ENCODE measurements around the gene NPBWR2. TPM values are rescaled to one million over a fixed set of nuclear protein-coding genes. Genes with fewer than 3 reads are reported as not detected.

Gene NPBWR2
- total and polyA plus RNA-seq, 2 donors (not counting 1 experiment from before 2014, with no cell fraction given), result not detected

DNA sequence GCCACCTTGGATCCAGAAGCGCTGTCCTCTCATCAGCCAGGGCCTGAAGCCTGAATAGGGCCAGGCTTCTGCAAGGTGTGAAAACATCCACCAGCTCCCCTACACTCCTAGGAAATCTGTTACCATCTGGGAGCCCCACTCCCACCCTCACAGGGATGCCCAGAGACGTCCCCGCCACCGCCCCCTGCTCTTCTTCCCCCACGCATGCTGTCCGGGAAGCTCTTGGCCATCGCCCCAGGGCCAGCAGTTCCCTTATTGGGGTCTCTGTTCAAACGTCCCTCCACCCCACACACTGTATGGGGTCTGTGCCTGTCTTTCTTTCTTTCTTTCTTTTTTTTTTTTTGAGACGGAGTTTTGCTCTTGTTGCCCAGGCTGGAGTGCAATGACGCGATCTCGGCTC is 31.8 kb downstream of the NPBWR2 start:
- DNase-seq (ENCODE audit: low read depth in 2 of 2), result no peak
- Histone ChIP-seq H3K27me3 (ENCODE audit: control insufficient read depth, insufficient read depth, low read length) (no peaks in the 10 kb centered on the region), H4K20me1 (ENCODE audit: control insufficient read depth, extremely low read depth, insufficient read depth, low read length) (no peaks in the 10 kb centered on the region), H3K27ac (ENCODE audit: insufficient read depth, low read length) (no peak overlapping the region), H3K4me2 (ENCODE audit: extremely low read depth, insufficient read depth, low read length) (no peak overlapping the region), H3K9me3 (ENCODE audit: control insufficient read depth, insufficient read depth, low read depth, low read length) (no peaks in the 10 kb centered on the region), H3K4me3 (replicated peaks in 1 of 4; ENCODE audit: control extremely low read depth in 1 of 4, insufficient read depth in 1 of 4, low read depth in 3 of 4, low read length in 4 of 4) (no peak overlapping the region), H3K4me1 (ENCODE audit: control insufficient read depth, extremely low read depth, insufficient read depth, low read length) (peaks cover 5% of the 10 kb centered on the region), H3K79me2 (ENCODE audit: control insufficient read depth, insufficient read depth, low read length) (no peaks in the 10 kb centered on the region), H2AFZ (ENCODE audit: low read length) (no peak overlapping the region), H3K9ac (ENCODE audit: insufficient read depth, low read length) (no peak overlapping the region), H3K36me3 (ENCODE audit: control insufficient read depth, insufficient read depth, low read length) (peaks cover 1% of the 10 kb centered on the region)
- TF ChIP-seq, protein P1, sequence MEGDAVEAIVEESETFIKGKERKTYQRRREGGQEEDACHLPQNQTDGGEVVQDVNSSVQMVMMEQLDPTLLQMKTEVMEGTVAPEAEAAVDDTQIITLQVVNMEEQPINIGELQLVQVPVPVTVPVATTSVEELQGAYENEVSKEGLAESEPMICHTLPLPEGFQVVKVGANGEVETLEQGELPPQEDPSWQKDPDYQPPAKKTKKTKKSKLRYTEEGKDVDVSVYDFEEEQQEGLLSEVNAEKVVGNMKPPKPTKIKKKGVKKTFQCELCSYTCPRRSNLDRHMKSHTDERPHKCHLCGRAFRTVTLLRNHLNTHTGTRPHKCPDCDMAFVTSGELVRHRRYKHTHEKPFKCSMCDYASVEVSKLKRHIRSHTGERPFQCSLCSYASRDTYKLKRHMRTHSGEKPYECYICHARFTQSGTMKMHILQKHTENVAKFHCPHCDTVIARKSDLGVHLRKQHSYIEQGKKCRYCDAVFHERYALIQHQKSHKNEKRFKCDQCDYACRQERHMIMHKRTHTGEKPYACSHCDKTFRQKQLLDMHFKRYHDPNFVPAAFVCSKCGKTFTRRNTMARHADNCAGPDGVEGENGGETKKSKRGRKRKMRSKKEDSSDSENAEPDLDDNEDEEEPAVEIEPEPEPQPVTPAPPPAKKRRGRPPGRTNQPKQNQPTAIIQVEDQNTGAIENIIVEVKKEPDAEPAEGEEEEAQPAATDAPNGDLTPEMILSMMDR (conservative IDR thresholded peaks at IDR 0.05 in 1 of 2, IDR thresholded peaks at IDR 0.05 in 1 of 2; ENCODE audit: low read depth in 1 of 2, low read length in 2 of 2), result no peak
- TF ChIP-seq EZH2 (IDR thresholded peaks at IDR 0.05; ENCODE audit: low read length, missing control alignments), result no peak

DNA sequence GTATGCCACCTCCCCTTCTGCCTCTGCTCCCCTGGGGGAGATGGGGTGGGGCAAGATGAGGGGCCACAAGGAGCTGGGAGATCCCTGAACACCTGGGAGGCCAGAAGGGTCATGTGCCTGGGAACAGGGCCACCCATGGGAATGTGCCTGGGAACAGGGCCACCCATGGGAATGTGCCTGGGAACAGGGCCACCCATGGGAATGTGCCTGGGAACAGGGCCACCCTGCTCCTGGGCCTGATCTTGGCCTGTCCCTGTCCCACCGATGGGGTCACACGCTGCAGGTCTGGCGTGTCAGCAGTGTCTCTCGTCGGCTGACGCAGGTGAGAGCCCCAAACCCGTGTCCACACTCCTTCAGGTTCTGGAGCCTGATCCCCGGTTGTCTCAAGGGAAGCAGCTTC is 32.4 kb downstream of the NPBWR2 start:
- no peak overlapping the region for H3K4me2 ChIP-seq (ENCODE audit: extremely low read depth, insufficient read depth, low read length)
- H4K20me1 ChIP-seq (ENCODE audit: control insufficient read depth, extremely low read depth, insufficient read depth, low read length), result no peaks in the 10 kb centered on the region
- no peaks in the 10 kb centered on the region for H3K27me3 ChIP-seq (ENCODE audit: control insufficient read depth, insufficient read depth, low read length)
- no peaks in the 10 kb centered on the region for H3K9me3 ChIP-seq (ENCODE audit: control insufficient read depth, insufficient read depth, low read depth, low read length)
- H3K4me3 ChIP-seq (replicated peaks in 1 of 4; ENCODE audit: control extremely low read depth in 1 of 4, insufficient read depth in 1 of 4, low read depth in 3 of 4, low read length in 4 of 4), result no peak overlapping the region
- H3K79me2 ChIP-seq (ENCODE audit: control insufficient read depth, insufficient read depth, low read length), result no peaks in the 10 kb centered on the region
- no peak for DNase-seq (ENCODE audit: low read depth in 2 of 2)
- H3K36me3 ChIP-seq (ENCODE audit: control insufficient read depth, insufficient read depth, low read length), result peaks cover 1% of the 10 kb centered on the region
- TF ChIP-seq EZH2 (IDR thresholded peaks at IDR 0.05; ENCODE audit: low read length, missing control alignments), result no peak
- TF ChIP-seq, protein P1 (conservative IDR thresholded peaks at IDR 0.05 in 1 of 2, IDR thresholded peaks at IDR 0.05 in 1 of 2; ENCODE audit: low read depth in 1 of 2, low read length in 2 of 2), result no peak
- no peak overlapping the region for H2AFZ ChIP-seq (ENCODE audit: low read length)
- H3K4me1 ChIP-seq (ENCODE audit: control insufficient read depth, extremely low read depth, insufficient read depth, low read length), result peaks cover 5% of the 10 kb centered on the region
- no peak overlapping the region for H3K27ac ChIP-seq (ENCODE audit: insufficient read depth, low read length)
- no peak overlapping the region for H3K9ac ChIP-seq (ENCODE audit: insufficient read depth, low read length)

DNA sequence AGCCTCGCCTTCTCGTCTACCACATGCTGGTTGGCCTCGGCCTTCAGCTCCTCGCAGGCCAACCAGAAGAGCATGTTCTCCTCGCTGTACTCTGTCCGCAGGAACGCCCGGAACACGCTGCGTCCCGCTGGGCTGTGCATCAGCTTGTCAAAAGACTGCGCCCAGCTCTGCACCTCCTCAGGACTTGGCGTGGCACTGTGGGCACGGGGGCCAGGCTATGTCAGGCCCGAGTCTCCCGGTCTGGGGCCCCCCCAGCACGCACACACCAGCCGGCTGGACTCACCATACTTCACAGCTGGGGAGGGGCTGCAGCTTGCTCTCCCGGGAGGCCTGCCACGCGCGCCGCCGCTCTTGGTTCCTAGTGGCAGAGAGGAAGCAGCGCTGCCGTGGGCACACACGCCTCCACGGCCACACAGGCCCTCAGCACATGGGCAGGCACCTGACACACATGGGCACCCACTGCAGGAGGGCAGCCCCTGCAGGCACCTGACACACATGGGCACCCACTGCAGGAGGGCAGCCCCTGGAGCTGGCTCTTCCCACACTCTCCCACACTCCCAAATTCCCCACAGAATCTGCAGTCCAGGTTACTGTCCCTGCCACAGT is 33.1 kb downstream of the NPBWR2 start:
- no peak overlapping the region for H2AFZ ChIP-seq (ENCODE audit: low read length)
- peaks cover 1% of the 10 kb centered on the region for H3K36me3 ChIP-seq (ENCODE audit: control insufficient read depth, insufficient read depth, low read length)

More for the DNA sequence above, 33.1 kb downstream of the NPBWR2 start:
- H4K20me1 ChIP-seq (ENCODE audit: control insufficient read depth, extremely low read depth, insufficient read depth, low read length), result no peaks in the 10 kb centered on the region
- H3K79me2 ChIP-seq (ENCODE audit: control insufficient read depth, insufficient read depth, low read length), result no peaks in the 10 kb centered on the region
- H3K9me3 ChIP-seq (ENCODE audit: control insufficient read depth, insufficient read depth, low read depth, low read length), result no peaks in the 10 kb centered on the region
- no peaks in the 10 kb centered on the region for H3K27me3 ChIP-seq (ENCODE audit: control insufficient read depth, insufficient read depth, low read length)
- no peak overlapping the region for H3K9ac ChIP-seq (ENCODE audit: insufficient read depth, low read length)
- DNase-seq (ENCODE audit: low read depth in 2 of 2), result no peak
- H3K27ac ChIP-seq (ENCODE audit: insufficient read depth, low read length), result no peak overlapping the region
- no peak for TF ChIP-seq EZH2 (IDR thresholded peaks at IDR 0.05; ENCODE audit: low read length, missing control alignments)
- TF ChIP-seq, protein P1 (conservative IDR thresholded peaks at IDR 0.05 in 1 of 2, IDR thresholded peaks at IDR 0.05 in 1 of 2; ENCODE audit: low read depth in 1 of 2, low read length in 2 of 2), result no peak
- H3K4me1 ChIP-seq (ENCODE audit: control insufficient read depth, extremely low read depth, insufficient read depth, low read length), result peaks cover 5% of the 10 kb centered on the region
- H3K4me2 ChIP-seq (ENCODE audit: extremely low read depth, insufficient read depth, low read length), result no peak overlapping the region
- no peak overlapping the region for H3K4me3 ChIP-seq (replicated peaks in 1 of 4; ENCODE audit: control extremely low read depth in 1 of 4, insufficient read depth in 1 of 4, low read depth in 3 of 4, low read length in 4 of 4)
